HG03575 (cell line): Measurements from ENCODE around the gene TTLL5.

Source experiments
- ATAC-seq: cut with Tn5 transposase; IDR thresholded peaks from one replicate; pipeline ENCODE4 v1.9.1; 2021; ENCODE audit not compliant: unreplicated experiment, insufficient number of reproducible peaks, low FRiP score; ENCODE audit errors: extremely low read depth

The TTLL5 gene, protein sequence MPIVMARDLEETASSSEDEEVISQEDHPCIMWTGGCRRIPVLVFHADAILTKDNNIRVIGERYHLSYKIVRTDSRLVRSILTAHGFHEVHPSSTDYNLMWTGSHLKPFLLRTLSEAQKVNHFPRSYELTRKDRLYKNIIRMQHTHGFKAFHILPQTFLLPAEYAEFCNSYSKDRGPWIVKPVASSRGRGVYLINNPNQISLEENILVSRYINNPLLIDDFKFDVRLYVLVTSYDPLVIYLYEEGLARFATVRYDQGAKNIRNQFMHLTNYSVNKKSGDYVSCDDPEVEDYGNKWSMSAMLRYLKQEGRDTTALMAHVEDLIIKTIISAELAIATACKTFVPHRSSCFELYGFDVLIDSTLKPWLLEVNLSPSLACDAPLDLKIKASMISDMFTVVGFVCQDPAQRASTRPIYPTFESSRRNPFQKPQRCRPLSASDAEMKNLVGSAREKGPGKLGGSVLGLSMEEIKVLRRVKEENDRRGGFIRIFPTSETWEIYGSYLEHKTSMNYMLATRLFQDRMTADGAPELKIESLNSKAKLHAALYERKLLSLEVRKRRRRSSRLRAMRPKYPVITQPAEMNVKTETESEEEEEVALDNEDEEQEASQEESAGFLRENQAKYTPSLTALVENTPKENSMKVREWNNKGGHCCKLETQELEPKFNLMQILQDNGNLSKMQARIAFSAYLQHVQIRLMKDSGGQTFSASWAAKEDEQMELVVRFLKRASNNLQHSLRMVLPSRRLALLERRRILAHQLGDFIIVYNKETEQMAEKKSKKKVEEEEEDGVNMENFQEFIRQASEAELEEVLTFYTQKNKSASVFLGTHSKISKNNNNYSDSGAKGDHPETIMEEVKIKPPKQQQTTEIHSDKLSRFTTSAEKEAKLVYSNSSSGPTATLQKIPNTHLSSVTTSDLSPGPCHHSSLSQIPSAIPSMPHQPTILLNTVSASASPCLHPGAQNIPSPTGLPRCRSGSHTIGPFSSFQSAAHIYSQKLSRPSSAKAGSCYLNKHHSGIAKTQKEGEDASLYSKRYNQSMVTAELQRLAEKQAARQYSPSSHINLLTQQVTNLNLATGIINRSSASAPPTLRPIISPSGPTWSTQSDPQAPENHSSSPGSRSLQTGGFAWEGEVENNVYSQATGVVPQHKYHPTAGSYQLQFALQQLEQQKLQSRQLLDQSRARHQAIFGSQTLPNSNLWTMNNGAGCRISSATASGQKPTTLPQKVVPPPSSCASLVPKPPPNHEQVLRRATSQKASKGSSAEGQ (N-terminal part only)

DNA sequence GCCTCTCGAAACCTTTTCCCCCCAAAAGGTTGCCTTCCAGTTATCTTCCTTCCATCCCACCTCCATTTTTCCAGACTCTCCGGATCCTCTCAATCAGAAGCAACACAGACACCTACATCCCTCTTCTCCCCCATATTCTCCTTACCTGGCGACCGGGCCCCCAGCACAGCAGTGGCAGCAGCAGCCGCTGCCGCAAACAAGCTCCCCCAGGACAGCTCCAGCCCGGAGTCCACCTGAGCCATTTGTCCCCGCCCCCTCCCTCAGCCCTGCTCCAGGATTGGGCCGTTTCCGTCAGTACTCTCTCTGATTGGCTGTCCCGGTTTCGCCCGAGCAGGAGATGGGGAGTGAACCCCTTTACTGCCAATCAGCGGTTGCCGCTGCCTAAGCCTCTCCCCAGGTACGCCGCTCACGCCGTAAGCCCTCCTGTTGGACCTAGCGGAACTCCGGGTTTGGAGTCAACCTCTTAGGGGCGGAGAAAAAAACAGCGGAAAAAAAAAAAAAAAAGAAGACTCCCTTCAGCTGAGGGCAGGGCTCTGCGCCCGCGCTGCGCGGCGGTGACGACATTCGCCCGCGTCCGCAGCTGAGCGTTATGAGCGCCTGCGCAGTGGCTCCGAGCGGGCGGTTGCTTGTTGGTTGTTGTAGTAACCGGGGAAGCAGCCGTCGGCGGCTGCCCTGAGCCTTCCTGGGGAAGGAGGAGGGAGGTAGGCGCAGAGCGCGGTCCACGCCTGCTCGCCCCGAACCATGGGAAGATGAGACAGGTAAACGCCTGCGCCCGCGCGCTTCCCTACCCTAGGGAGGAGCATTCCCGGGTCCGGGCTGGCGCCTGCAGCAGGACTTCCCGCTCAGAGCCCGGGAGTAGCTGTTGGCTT is at the start of gene TTLL5, which contains the start of gene ERG28:
Gene TTLL5 (plus strand): TSS at position 617 of the 869 bp plus-strand sequence. CDS start 1,904 bp downstream, outside the sequence.
Gene ERG28 (minus strand): TSS at position 247 of the 869 bp plus-strand sequence. CDS start 3,374 bp downstream, outside the sequence.
- peak; percentile 91 for ATAC-seq

DNA sequence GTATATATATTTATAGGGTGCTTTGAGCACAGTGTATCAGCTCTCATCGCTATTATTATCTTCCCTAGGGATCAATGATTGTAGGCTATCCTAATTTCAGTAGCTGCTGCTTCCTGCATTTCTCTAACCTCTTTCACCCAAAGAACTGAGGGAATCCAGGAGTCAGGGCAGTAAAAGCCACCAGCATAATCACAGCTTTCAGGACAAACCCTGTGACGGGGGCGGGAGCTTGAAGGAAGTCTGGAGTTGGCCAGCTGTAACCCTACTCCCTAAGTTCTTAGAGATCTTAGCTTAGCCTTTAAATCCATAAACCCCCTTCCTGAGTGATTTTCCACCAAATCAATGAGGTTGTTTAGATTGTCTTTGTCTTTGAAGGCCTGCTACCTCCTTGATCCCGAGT is 48.9 kb upstream of the TTLL5 start:
- no peak for ATAC-seq

DNA sequence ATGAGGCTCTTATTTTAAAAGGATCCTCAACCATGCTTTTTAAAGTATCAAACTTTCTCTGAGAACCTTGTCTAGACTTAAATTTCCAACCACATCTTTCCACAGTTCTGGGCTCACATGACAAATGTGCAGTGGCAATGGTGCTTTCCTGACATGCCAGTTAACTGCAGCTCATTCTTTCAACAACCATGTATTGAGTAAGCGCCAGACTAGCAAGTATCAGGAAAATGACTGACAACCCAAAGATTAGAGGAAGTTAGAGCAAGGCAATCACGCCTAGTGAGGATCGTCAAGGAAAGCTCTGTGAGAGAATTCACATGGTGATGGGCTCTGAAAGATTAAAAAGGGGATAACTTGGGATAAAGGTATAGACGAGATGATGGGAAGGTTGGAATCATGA is 46.9 kb upstream of the TTLL5 start:
- ATAC-seq, result no peak

DNA sequence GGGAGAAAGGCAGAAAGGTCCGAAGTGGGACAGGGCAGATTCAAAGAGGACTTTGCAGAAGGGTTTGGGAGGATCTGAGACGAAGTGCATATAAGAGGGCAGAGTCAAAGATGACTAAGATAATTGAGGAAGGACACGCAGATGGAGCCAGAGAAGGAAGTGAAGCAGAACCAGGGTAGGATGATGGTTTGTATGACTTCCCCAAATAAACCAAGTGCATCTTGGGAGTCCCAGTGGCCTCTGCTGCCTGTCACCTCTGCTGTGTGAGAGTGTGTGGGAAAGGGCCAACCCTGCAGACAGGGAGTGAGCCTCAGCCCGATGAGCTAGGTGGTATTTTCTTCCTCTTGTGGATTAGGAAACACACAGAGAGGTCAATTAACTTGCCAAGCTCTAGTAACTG is 45.8 kb upstream of the TTLL5 start:
- ATAC-seq, result no peak

DNA sequence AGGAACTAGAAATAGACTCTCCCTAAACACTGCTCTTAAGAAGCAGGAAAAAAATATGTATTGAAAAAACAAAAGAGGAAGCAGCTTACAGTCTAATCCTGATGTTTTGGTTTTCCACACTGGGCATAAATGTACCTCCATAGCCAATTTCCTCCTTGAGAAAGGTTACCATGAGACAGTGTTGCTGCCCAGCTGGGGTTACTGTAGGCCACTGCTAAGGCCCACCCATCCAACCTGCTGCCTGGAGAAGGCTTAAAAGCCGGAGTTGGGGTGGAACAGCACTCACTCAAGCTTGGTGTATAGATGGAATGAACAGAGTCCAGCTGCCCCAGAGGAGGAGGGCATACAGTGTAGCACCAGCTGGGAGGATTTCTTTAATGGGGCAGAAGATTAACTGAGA is 41.5 kb upstream of the TTLL5 start:
- ATAC-seq, result no peak

DNA sequence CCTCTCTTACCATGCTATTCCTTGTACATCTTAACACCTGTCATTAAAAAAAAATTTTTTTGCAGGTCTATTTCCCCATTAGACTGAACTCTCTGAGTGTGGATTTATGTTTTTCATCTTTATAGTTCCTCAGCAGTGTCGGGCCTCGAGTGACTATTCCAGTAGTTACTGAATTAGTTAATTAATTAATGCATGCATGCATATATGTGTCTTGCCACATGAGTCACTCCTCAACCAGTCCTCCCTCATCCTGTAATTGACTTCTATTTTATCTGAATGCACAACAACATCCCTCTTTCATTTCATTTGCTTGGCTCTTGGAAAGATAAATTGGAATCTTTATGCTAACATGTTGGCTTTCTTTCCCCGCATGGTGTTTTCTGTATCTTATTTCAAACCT is 36.0 kb upstream of the TTLL5 start:
- no peak for ATAC-seq

DNA sequence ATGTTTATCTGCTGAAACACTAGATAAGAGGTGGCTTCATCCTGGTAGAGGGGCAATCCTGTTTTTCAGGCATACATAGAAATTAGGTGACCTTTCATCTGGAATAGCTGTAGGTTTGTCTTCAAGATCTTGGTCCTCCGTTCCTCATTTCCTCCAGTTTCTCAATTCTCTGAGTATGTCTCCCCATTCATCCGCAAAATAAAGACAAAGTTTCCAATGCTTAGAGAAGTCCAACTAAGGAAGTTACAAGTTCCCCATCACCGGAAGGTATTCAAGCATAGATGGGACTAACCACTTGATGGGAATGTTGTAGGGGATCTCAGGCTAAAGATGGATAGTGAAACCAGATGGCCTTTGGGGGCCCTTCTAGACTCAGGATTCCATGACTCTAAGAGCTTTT is 34.6 kb upstream of the TTLL5 start:
- ATAC-seq, result no peak

DNA sequence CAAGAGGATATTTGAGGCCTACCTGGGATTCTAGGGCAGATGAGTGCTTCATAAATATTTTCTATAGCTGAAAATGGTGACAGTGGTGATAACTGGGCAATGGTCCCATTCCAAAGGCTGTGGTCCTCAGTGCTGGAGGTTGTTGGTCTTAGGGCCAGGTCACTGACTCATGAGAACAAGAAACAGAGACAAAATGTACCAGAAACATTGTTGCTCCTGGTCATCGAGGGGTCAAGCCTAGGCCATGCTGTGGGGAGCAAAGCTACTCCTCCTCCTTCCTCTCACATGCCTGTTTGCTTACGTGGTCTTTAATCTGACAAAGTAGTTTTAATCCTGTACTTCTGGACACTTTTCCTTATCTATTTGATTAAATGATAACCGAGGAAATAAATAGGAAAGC is 34.2 kb upstream of the TTLL5 start:
- no peak for ATAC-seq

DNA sequence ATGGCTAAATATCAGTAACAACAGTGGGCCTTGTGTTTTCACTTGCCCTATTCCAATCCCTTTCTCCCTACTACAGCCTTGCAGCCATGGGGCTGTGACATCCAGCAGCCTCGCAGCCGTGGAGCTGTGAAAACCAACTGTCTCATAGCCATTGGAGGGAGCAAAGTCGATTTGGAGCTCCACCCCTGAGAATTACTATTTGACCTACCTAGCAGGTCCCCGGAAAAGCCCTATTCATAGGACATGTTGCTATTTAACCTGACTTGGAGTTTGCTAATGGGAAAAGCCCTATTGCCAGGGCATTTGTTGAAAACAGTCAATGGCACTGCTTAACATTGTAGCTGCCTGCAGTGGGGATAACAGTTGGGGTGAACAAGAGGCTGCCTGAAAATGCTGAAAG is 33.6 kb upstream of the TTLL5 start:
- no peak for ATAC-seq

DNA sequence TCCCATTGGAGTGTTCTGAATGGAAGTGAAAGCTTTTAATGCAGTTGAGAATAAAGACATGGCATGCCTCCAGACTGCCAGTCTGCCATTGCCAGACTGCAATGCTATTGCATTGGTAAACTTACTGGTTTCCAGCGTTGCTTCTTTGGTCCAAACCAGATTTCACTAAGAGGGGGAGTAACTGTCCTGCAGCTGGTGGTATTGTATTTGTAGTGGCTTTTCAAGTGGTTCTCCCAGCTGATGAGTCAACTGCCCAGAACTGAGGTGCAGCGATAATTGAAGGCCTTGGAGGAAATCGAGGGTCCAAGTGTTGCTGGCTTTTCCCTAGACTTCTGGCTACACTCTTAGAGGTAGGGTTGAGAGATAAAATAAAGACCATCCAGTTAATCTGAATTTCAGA is 32.2 kb upstream of the TTLL5 start:
- no peak for ATAC-seq

DNA sequence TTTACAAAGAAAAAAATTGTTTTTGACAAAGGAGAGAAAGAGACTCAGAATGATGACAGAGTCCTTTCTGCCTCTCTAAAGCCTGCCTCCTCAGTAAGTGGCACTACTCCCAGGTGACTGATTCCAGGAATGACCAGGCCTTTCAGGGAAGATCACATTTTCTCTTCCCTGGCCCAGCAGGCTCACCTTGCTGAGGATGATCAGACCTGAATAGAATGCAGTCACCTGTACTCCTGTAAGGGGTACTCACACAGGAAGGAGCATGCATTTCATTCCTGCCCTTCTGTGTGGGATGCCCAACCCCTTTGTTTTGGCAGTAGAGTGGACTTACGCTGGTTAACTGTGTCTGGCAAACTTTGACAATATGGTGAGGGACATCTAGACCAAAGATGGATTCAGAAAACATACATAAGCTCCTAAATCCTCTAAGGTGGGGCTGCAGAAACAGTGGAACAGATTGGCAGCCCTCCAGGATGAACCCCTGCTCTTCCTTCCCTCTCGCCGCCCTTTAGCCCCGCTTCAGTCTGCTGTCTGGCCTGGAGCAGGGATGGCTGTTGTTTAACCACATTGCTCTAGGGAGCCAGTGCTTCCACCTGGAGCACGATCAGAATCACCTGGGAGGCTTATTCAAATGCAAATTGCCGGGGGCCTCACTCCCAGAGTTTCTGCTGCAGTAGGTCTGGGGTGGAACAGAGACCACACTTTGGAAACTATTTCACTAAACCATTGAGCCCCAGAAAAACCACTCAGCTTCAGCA is 30.2 kb upstream of the TTLL5 start:
- no peak for ATAC-seq

DNA sequence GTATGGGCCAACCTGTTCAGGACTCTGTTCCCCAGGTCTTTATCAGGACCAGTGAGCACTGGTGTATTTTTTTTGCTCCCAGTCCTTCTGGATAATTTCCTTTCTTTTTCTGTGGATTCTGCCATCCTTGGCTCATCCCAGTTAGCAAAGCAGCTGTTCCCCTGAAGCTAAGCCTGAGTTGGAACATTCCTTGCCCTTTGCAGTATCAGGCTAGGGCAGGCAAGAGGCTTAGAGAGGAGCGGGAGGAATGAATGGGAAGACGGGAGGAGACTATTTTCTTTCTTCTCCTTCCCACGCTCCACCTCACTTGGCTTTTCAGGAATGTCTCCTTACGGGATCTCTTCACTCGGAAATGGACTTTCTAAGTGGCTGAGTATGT is 29.6 kb upstream of the TTLL5 start:
- ATAC-seq, result no peak

DNA sequence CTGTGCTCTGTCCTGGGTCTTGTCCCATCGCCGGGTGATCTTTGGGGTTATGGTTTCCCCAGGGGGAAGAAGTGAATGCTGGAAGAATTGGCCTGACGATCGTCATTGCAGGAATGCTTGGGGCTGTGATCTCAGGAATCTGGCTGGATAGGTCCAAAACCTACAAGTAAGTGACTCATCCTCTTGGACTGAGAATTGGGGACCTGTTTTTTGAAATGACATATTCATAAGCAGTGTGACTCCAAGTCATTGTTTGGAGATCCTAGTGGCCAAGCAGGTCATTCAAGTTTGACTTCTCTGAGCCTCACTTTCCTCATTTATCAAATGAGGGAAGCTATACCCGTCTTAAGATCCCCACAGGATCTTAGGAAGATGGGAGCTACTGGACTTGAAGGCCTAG is 26.2 kb upstream of the TTLL5 start:
- no peak for ATAC-seq

DNA sequence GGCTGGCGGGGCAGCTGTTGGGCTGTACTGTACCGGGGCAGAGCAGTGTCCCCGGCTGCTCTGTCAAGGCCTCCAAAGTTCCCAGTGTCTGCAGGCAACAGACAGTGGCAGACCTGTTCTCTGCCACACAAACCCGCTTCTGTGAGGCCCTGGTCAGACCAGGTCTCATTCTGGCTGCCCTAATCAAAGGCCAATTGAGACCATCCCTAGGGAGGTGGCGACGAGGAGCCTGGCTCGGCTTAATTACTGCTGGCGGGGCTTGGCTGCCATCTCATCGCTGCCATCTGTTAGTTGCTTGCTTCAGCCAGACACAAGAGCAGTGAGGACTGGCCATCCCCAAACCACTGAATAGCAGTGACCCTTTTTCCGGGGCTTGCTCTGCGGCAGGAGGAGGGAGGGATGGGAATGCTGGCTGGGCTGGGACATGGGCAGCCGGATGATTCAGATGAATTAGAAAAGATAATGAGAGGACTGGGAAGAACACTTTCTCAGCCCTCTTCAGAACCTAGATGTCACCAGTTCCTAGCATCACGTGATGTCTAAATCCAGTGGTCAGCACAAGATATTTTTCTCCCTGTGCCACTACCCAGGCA is 24.9 kb upstream of the TTLL5 start:
- ATAC-seq, result no peak

DNA sequence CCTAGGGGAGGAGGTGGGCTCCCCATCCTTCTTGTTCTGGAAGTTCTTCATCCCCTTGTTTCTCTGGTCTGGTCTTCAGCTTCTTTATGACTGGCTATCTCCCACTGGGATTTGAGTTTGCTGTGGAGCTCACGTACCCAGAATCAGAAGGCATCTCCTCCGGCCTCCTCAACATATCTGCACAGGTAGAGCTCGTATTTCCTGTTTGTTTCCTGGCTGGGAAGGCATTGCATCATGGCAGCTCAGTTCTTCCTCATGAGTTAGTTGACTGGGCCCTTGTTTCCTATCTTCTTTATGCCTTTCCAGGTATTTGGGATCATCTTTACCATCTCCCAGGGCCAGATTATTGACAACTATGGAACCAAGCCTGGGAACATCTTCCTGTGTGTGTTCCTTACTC is 20.2 kb upstream of the TTLL5 start:
- ATAC-seq, result no peak

DNA sequence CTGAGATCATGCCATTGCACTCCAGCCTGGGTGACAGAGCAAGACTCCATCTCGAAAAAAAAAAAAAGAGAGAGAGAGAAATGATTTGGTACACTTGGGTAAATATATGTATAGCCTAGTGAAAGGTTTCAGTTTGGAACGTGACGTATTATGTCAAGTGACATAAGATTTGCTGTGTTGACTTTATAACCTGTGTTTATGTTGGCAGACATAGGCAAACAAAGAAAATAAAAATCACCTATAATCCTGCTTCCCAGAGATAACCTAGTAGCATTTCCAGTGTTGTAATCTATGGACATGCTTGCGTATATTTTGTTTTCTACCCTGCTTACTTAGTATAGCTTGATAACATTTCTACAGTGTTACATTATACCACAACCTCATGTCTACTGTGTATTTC is 17.1 kb upstream of the TTLL5 start:
- no peak for ATAC-seq

DNA sequence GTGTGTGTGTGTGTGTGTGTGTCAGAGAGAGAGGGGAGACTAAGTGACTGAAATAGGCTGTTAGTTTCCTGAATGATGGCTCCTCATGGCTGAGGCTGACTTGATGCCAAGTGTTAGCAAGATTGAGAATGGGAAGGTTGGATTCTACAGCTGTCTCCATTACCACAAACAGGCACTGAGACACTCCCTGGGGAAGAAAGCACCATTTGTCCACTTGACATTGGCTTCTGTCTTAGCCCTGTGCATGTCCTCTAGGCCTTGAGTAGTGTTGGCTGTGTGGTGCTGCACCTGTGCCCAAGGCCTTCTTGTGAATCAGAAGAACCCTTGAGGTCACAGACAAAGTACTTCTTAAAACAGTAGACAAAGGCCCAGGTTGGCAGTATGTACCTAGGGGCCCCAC is 16.0 kb upstream of the TTLL5 start:
- ATAC-seq, result no peak
